Mucosa of rectum (tissue), 2 donors: ENCODE measurements around the gene ABTB2.

Experiments used
- H3K27ac ChIP-seq, 2 donors: one replicate each; pipeline ENCODE4 v1.7.0; 2013; ENCODE audit warnings: inconsistent platforms in 2 of 2, low read depth in 2 of 2, low read length in 2 of 2
- H3K27me3 ChIP-seq, 2 donors: one replicate each; pipeline ENCODE4 v1.7.0; 2013; ENCODE audit warnings: low read length in 2 of 2; ENCODE audit not compliant: control insufficient read depth in 2 of 2, insufficient read depth in 2 of 2
- H3K36me3 ChIP-seq, 2 donors: one replicate each; pipeline ENCODE4 v1.7.0; 2013; ENCODE audit warnings: low read length in 2 of 2; ENCODE audit not compliant: control insufficient read depth in 2 of 2, insufficient read depth in 2 of 2
- H3K4me1 ChIP-seq, 2 donors: one replicate each; pipeline ENCODE4 v1.7.0; 2013; ENCODE audit warnings: low read length in 2 of 2, mild to moderate bottlenecking in 1 of 2; ENCODE audit not compliant: control insufficient read depth in 2 of 2, insufficient read depth in 2 of 2
- H3K4me3 ChIP-seq, 2 donors: one replicate each; pipeline ENCODE4 v1.7.0; 2013; ENCODE audit warnings: low read length in 2 of 2
- H3K9ac ChIP-seq, 2 donors: one replicate each; pipeline ENCODE4 v1.7.0; 2013; ENCODE audit warnings: low read length in 2 of 2, low read depth in 1 of 2, mild to moderate bottlenecking in 1 of 2
- H3K9me3 ChIP-seq, 2 donors: one replicate each; pipeline ENCODE4 v1.7.0; 2013; ENCODE audit warnings: low read length in 2 of 2; ENCODE audit not compliant: control insufficient read depth in 2 of 2
- donor health status: healthy.
- donor health status: Normal muscosa, but diverticular disease.

ABTB2 gene

GRCh38 chr11:34364102-34364501 is 6.3 kb upstream of the ABTB2 start:
- Histone ChIP-seq H3K9ac (no peak overlapping the region), H3K27ac (no peak overlapping the region), H3K9me3 (no peaks in the 10 kb centered on the region), H3K4me3 (no peak overlapping the region), H3K27me3 (no peaks in the 10 kb centered on the region), H3K4me1 (peaks cover under 1% of the 10 kb centered on the region in 2 donors), H3K36me3 (no peaks in the 10 kb centered on the region)

- H3K36me3 ChIP-seq, result no peaks in the 10 kb centered on the region
- H3K4me3 ChIP-seq, result no peak overlapping the region
- H3K9ac ChIP-seq, result no peak overlapping the region
- no peaks in the 10 kb centered on the region for H3K27me3 ChIP-seq
- no peak overlapping the region for H3K27ac ChIP-seq
- H3K4me1 ChIP-seq, result peaks cover 7% of the 10 kb centered on the region in 2 donors
- H3K9me3 ChIP-seq, result no peaks in the 10 kb centered on the region
Observed at GRCh38 chr11:34363363-34364084, 5.7 kb upstream of the ABTB2 start.

GRCh38 chr11:34360046-34360445 is 2.2 kb upstream of the ABTB2 start:
- Histone ChIP-seq H3K4me3 (no peak overlapping the region), H3K4me1 (peaks cover 16 to 22% of the 10 kb centered on the region in 2 donors), H3K27ac (no peak overlapping the region), H3K9me3 (no peaks in the 10 kb centered on the region), H3K9ac (no peak overlapping the region), H3K36me3 (no peaks in the 10 kb centered on the region), H3K27me3 (peaks cover 11 to 14% of the 10 kb centered on the region in 2 donors)

- Histone ChIP-seq H3K4me1 (peaks cover 16 to 22% of the 10 kb centered on the region in 2 donors), H3K4me3 (peak overlapping the region; percentile 86 to 87), H3K9ac (no peak overlapping the region), H3K9me3 (no peaks in the 10 kb centered on the region), H3K27ac (no peak overlapping the region), H3K36me3 (no peaks in the 10 kb centered on the region), H3K27me3 (peaks cover 16 to 18% of the 10 kb centered on the region in 2 donors)
Observed at GRCh38 chr11:34359548-34359891, 1.7 kb upstream of the ABTB2 start.

- Histone ChIP-seq H3K9me3 (no peaks in the 10 kb centered on the region), H3K36me3 (no peaks in the 10 kb centered on the region), H3K9ac (peak overlapping the region; percentile 63 to 65), H3K4me1 (peaks cover 16 to 22% of the 10 kb centered on the region in 2 donors), H3K4me3 (peak overlapping the region; percentile 86 to 87), H3K27ac (peak overlapping the region; percentile 70 to 71), H3K27me3 (peaks cover 17 to 18% of the 10 kb centered on the region in 2 donors)
Observed at GRCh38 chr11:34358728-34359547, 1.1 kb upstream of the ABTB2 start.

- H3K27me3 ChIP-seq, result peaks cover 17 to 18% of the 10 kb centered on the region in 2 donors
- H3K27ac ChIP-seq, result peak overlapping the region; percentile 70 to 71
- peak overlapping the region; percentile 56 to 65 for H3K9ac ChIP-seq
- H3K9me3 ChIP-seq, result no peaks in the 10 kb centered on the region
- peak overlapping the region; percentile 86 to 87 for H3K4me3 ChIP-seq
- peaks cover 16 to 22% of the 10 kb centered on the region in 2 donors for H3K4me1 ChIP-seq
- H3K36me3 ChIP-seq, result no peaks in the 10 kb centered on the region
Observed at GRCh38 chr11:34358258-34358727, 483 bp upstream of the ABTB2 start.

GRCh38 chr11:34356913-34357700 is 703 bp downstream of the ABTB2 start:
- Histone ChIP-seq H3K36me3 (no peaks in the 10 kb centered on the region), H3K27ac (peak overlapping the region; percentile 68 to 73), H3K27me3 (peaks cover 17 to 18% of the 10 kb centered on the region in 2 donors), H3K9ac (peak overlapping the region; percentile 47 to 72), H3K4me1 (peaks cover 16 to 22% of the 10 kb centered on the region in 2 donors), H3K9me3 (no peaks in the 10 kb centered on the region), H3K4me3 (peak overlapping the region; percentile 68 to 76)

GRCh38 chr11:34356576-34356912 is 1.3 kb downstream of the ABTB2 start:
- H3K4me1 ChIP-seq, result peaks cover 16 to 22% of the 10 kb centered on the region in 2 donors
- H3K27me3 ChIP-seq, result peaks cover 17 to 18% of the 10 kb centered on the region in 2 donors
- H3K27ac ChIP-seq, result no peak overlapping the region
- no peaks in the 10 kb centered on the region for H3K9me3 ChIP-seq
- no peaks in the 10 kb centered on the region for H3K36me3 ChIP-seq
- H3K4me3 ChIP-seq, result peak overlapping the region; percentile 68 to 76
- peak overlapping the region in 1 of 2 donors; percentile 72 for H3K9ac ChIP-seq

GRCh38 chr11:34356130-34356529 is 1.7 kb downstream of the ABTB2 start:
- Histone ChIP-seq H3K36me3 (no peaks in the 10 kb centered on the region), H3K27me3 (peaks cover 17 to 18% of the 10 kb centered on the region in 2 donors), H3K9me3 (no peaks in the 10 kb centered on the region), H3K27ac (no peak overlapping the region), H3K4me1 (peaks cover 16 to 22% of the 10 kb centered on the region in 2 donors), H3K9ac (peak overlapping the region in 1 of 2 donors; percentile 72), H3K4me3 (peak overlapping the region; percentile 68 to 76)
